GM12878 (cell line): Measurements from ENCODE around the gene MARCHF2.

Experiments used
- ATF3 ChIP-seq: IDR thresholded peaks from 2 replicates; pipeline ENCODE4 v1.6.1; 2011; ENCODE audit warnings: low read depth, mild to moderate bottlenecking, low read length, moderate library complexity, borderline replicate concordance; ENCODE audit errors: extremely low read depth
- BHLHE40 ChIP-seq, 2 experiments: fragments of 450-650 bp in 1 of 2; IDR thresholded peaks; 2 replicates each; pipeline ENCODE4 v1.6.1; 2011 to 2017; ENCODE audit warnings: low read depth in 2 of 2, borderline replicate concordance in 1 of 2, improper control_type of control experiment in 1 of 2, low read length in 1 of 2, mild to moderate bottlenecking in 1 of 2
- RAD21 ChIP-seq: IDR thresholded peaks from 2 replicates; pipeline ENCODE4 v1.6.1; 2011; ENCODE audit warnings: mild to moderate bottlenecking, low read depth, low read length, moderate library complexity; ENCODE audit not compliant: insufficient read depth
- TF ChIP-seq, protein P1 (sequence below), 3 experiments: IDR thresholded peaks in 2 of 3; conservative IDR thresholded peaks in 1 of 3; 2 replicates each; pipeline ENCODE4 v1.5.1; 2011; ENCODE audit warnings: low read depth in 3 of 3, low read length in 3 of 3, mild to moderate bottlenecking in 3 of 3, control low read depth in 2 of 3, moderate library complexity in 2 of 3, inconsistent platforms in 1 of 3, mixed read lengths in 1 of 3; ENCODE audit not compliant: control insufficient read depth in 2 of 3, insufficient read depth in 1 of 3; ENCODE audit errors: extremely low read depth in 1 of 3

GRCh38 chr19:8462571-8462970 is 49.5 kb downstream of the MARCHF2 start:
- TF ChIP-seq, protein P1, sequence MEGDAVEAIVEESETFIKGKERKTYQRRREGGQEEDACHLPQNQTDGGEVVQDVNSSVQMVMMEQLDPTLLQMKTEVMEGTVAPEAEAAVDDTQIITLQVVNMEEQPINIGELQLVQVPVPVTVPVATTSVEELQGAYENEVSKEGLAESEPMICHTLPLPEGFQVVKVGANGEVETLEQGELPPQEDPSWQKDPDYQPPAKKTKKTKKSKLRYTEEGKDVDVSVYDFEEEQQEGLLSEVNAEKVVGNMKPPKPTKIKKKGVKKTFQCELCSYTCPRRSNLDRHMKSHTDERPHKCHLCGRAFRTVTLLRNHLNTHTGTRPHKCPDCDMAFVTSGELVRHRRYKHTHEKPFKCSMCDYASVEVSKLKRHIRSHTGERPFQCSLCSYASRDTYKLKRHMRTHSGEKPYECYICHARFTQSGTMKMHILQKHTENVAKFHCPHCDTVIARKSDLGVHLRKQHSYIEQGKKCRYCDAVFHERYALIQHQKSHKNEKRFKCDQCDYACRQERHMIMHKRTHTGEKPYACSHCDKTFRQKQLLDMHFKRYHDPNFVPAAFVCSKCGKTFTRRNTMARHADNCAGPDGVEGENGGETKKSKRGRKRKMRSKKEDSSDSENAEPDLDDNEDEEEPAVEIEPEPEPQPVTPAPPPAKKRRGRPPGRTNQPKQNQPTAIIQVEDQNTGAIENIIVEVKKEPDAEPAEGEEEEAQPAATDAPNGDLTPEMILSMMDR (IDR thresholded peaks at IDR 0.05 in 2 of 3, conservative IDR thresholded peaks at IDR 0.05 in 1 of 3; ENCODE audit: control insufficient read depth in 2 of 3, extremely low read depth in 1 of 3, insufficient read depth in 1 of 3, low read depth in 3 of 3, low read length in 3 of 3), result no peak
- no peak for TF ChIP-seq ATF3
- no peak for TF ChIP-seq BHLHE40 (IDR thresholded peaks at IDR 0.05; ENCODE audit: borderline replicate concordance in 1 of 2, low read depth in 2 of 2, low read length in 1 of 2)
- TF ChIP-seq RAD21, result no peak
